HepG2 (cell line): ENCODE data around the gene CTNNA3. TPM values are rescaled to one million over a fixed set of nuclear protein-coding genes. Genes with fewer than 3 reads are reported as not detected.

Source experiments
- ATAC-seq: fragments of 200-7000 bp; cut with Tn5 transposase; 3 replicates; pipeline ENCODE4 v1.9.1; 2020; ENCODE audit warnings: mild to moderate bottlenecking, moderate library complexity
- BruUV-seq: library from RNA; stranded (reverse); fragments of 400-500 nt; replicated peaks from 2 replicates; lab custom pipeline; 2021; lab: Mats Ljungman, UMichigan
- CTCF ChIA-PET: fragments of 300-600 bp; formaldehyde crosslinking; extraction: SDS; loops from one replicate; lab custom pipeline; 2021; ENCODE audit warnings: low total read pairs, inconsistent platforms, low intra/inter-chr PET ratio; lab: Yijun Ruan, JAX
- POLR2A ChIA-PET: fragments of 350-600 bp; sonication (Branson Sonifier 250); formaldehyde crosslinking; loops from one replicate; lab custom pipeline; 2020; ENCODE audit warnings: antibody characterized with exemption, inconsistent platforms; lab: Yijun Ruan, JAX
- DNase-seq: peaks from one replicate; pipeline ENCODE4 v3.0.0-alpha.2; 2015; ENCODE audit warnings: low spot score
- FAIRE-seq: peaks from 3 replicates; lab custom pipeline; 2011; peaks lifted over from hg19 to GRCh38; lab: Jason Lieb, UNC
- H2AFZ ChIP-seq: one replicate; pipeline ENCODE4 v1.6.1; 2011; ENCODE audit warnings: low read length, inconsistent platforms
- H3K27ac ChIP-seq: fragments of 300-600 bp; 3 replicates; pipeline ENCODE4 v1.8.0; 2011; ENCODE audit warnings: mixed run types, mild to moderate bottlenecking, mixed read lengths, low read length, inconsistent platforms; ENCODE audit not compliant: insufficient read depth; ENCODE audit errors: extremely low read length
- H3K27me3 ChIP-seq, 2 experiments: fragments of 200-600 bp in 1 of 2; 2 replicates in 1 of 2; 3 replicates in 1 of 2; pipeline versions ENCODE4 v1.6.0 to v1.8.0; 2011; ENCODE audit warnings: low read length in 2 of 2, mild to moderate bottlenecking in 2 of 2, moderate library complexity in 2 of 2, inconsistent platforms in 1 of 2; ENCODE audit not compliant: insufficient read depth in 2 of 2, control insufficient read depth in 1 of 2
- H3K36me3 ChIP-seq, 2 experiments: fragments of 200-600 bp in 1 of 2; replicated peaks in 1 of 2; 2 replicates in 1 of 2; 3 replicates in 1 of 2; pipeline versions ENCODE4 v1.5.1 to v1.8.0; 2011; ENCODE audit warnings: low read length in 2 of 2, inconsistent platforms in 1 of 2; ENCODE audit not compliant: insufficient read depth in 2 of 2, control insufficient read depth in 1 of 2
- H3K4me1 ChIP-seq: 2 replicates; pipeline ENCODE4 v1.5.1; 2012; ENCODE audit warnings: low read length, inconsistent platforms; ENCODE audit not compliant: insufficient read depth
- H3K4me2 ChIP-seq: 2 replicates; pipeline ENCODE4 v1.6.0; 2011; ENCODE audit warnings: low read depth, low read length, inconsistent platforms
- H3K4me3 ChIP-seq, 3 experiments: fragments of 200-600 bp in 1 of 3; sonication (generic), shearing (Covaris generic) in 1 of 3; replicated peaks in 1 of 3; 2 replicates each; pipeline ENCODE4 v1.5.1; 2011 to 2016; ENCODE audit warnings: low read length in 3 of 3, inconsistent platforms in 2 of 3, low read depth in 2 of 3, mild to moderate bottlenecking in 2 of 3, control low read depth in 1 of 3, mixed read lengths in 1 of 3; ENCODE audit not compliant: insufficient read depth in 1 of 3
- H3K79me2 ChIP-seq: one replicate; pipeline ENCODE4 v1.6.1; 2011; ENCODE audit warnings: low read length, inconsistent platforms; ENCODE audit not compliant: insufficient read depth
- H3K9ac ChIP-seq: 2 replicates; pipeline ENCODE4 v1.6.0; 2011; ENCODE audit warnings: mild to moderate bottlenecking, low read depth, low read length, inconsistent platforms; ENCODE audit not compliant: insufficient read depth
- H3K9me3 ChIP-seq: 2 replicates; pipeline ENCODE4 v1.5.1; 2012; ENCODE audit warnings: mild to moderate bottlenecking, low read length
- H4K20me1 ChIP-seq: 2 replicates; pipeline ENCODE4 v1.6.0; 2011; ENCODE audit warnings: inconsistent platforms, mild to moderate bottlenecking, low read length, moderate library complexity; ENCODE audit not compliant: insufficient read depth
- CHD2 ChIP-seq: IDR thresholded peaks from 2 replicates; pipeline ENCODE4 v1.6.1; 2011; ENCODE audit warnings: low read depth, low read length, improper control_type of control experiment
- CREB3 ChIP-seq: sonication (generic); formaldehyde crosslinking; IDR thresholded peaks from 2 replicates; pipeline ENCODE4 v1.5.0; 2020; ENCODE audit warnings: missing genetic modification reagents
- E2F2 ChIP-seq: sonication (generic); formaldehyde crosslinking; IDR thresholded peaks from 2 replicates; pipeline ENCODE4 v1.4.0; 2020; ENCODE audit warnings: missing genetic modification reagents, borderline replicate concordance
- FIP1L1 ChIP-seq: fragments of 200-400 bp; formaldehyde crosslinking; IDR thresholded peaks from 2 replicates; pipeline ENCODE4 v1.6.1; 2018; ENCODE audit warnings: low read depth, mild to moderate bottlenecking, low read length, moderate library complexity, borderline replicate concordance; ENCODE audit not compliant: insufficient read depth
- GFI1 ChIP-seq: sonication (generic); formaldehyde crosslinking; IDR thresholded peaks from 2 replicates; pipeline ENCODE4 v1.5.0; 2020; ENCODE audit warnings: missing genetic modification reagents, mild to moderate bottlenecking, borderline replicate concordance
- GTF2F1 ChIP-seq: fragments of 150-350 bp; IDR thresholded peaks from 2 replicates; pipeline ENCODE4 v1.6.1; 2014; ENCODE audit warnings: low read length
- ISL2 ChIP-seq: sonication (generic); formaldehyde crosslinking; IDR thresholded peaks from 2 replicates; pipeline ENCODE4 v1.5.0; 2020; ENCODE audit warnings: missing genetic modification reagents
- NCOA5 ChIP-seq: sonication (generic); formaldehyde crosslinking; IDR thresholded peaks from 2 replicates; pipeline ENCODE4 v1.4.0; 2020; ENCODE audit warnings: missing genetic modification reagents
- NFRKB ChIP-seq: fragments of 450-650 bp; IDR thresholded peaks from 2 replicates; pipeline ENCODE4 v1.6.1; 2017
- SAP130 ChIP-seq: IDR thresholded peaks from 2 replicates; pipeline ENCODE4 v1.6.1; 2016; ENCODE audit warnings: low read depth
- ZBED4 ChIP-seq: sonication (generic); formaldehyde crosslinking; IDR thresholded peaks from 2 replicates; pipeline ENCODE4 v1.4.0; 2020; ENCODE audit warnings: missing genetic modification reagents, borderline replicate concordance
- ZNF30 ChIP-seq: sonication (generic); formaldehyde crosslinking; IDR thresholded peaks from 2 replicates; pipeline ENCODE4 v1.5.0; 2020; ENCODE audit warnings: mild to moderate bottlenecking, missing genetic modification reagents
- ZZZ3 ChIP-seq: sonication (generic); formaldehyde crosslinking; IDR thresholded peaks from 2 replicates; pipeline ENCODE4 v1.4.0; 2020; ENCODE audit warnings: missing genetic modification reagents, mild to moderate bottlenecking, borderline replicate concordance
- WGBS: methylation state at CpG from one replicate; pipeline ENCODE4 v1.1.6; 2017; ENCODE audit warnings: low lambda C conversion rate; 5-methylcytosine and 5-hydroxymethylcytosine counted together
- in situ Hi-C: cut with HindIII; loops from 2 replicates; pipeline ENCODE4 v1.10.0; 2017; ENCODE audit warnings: low pct_unique_long_range_greater_than_20kb; ENCODE audit not compliant: extremely low pct_ligation_motif_present
- intact Hi-C: fragments of 100-400 bp; cut with micrococcal nuclease; formaldehyde crosslinking; loops from one replicate; pipeline ENCODE4 v1.10.0; 2022; ENCODE audit not compliant: unreplicated experiment
- polyA plus RNA-seq, 8 experiments: library from polyadenylated mRNA; depleted of rRNA in 3 of 8; stranded (reverse) in 7 of 8; unstranded in 1 of 8; fragments of >200 nt; fragmentation: Illumina TruSeq in 4 of 8; extraction: Trizol in 4 of 8; gene quantifications; 2 replicates each; pipeline versions ENCODE4 v1.2.1 to v1.2.3, GENCODE V29; 2011 to 2016; ENCODE audit warnings: low read depth in 4 of 8, missing spikeins in 1 of 8, mixed read lengths in 1 of 8; ENCODE audit not compliant: insufficient read depth in 1 of 8
- total RNA-seq, 5 experiments: library from RNA; depleted of rRNA; stranded (reverse); fragments of >200 nt; fragmentation: Illumina TruSeq; extraction: Trizol; gene quantifications; 2 replicates each; pipeline ENCODE4 v1.2.3, GENCODE V29; 2016; ENCODE audit warnings: low read depth in 1 of 5
- TF ChIP-seq, protein P1 (sequence below), 2 experiments: sonication (generic) in 1 of 2; formaldehyde crosslinking in 1 of 2; IDR thresholded peaks; 2 replicates each; pipeline versions ENCODE4 v1.5.1 to v1.6.1; 2011 to 2020; ENCODE audit warnings: borderline replicate concordance in 1 of 2, low read depth in 1 of 2, low read length in 1 of 2, mild to moderate bottlenecking in 1 of 2, missing genetic modification reagents in 1 of 2, moderate library complexity in 1 of 2
- TF ChIP-seq, protein P2 (sequence below), 2 experiments: fragments of 450-650 bp in 1 of 2; sonication (generic) in 1 of 2; formaldehyde crosslinking; IDR thresholded peaks; 2 replicates each; pipeline versions ENCODE4 v1.5.0 to v1.8.0; 2020 to 2022; ENCODE audit warnings: mild to moderate bottlenecking in 1 of 2, missing genetic modification reagents in 1 of 2

The CTNNA3 gene
- total and polyA plus RNA-seq, 2 of the 13 experiments (the other 11 are each of a cell fraction or from before 2014, with no cell fraction given) = not detected

DNA sequence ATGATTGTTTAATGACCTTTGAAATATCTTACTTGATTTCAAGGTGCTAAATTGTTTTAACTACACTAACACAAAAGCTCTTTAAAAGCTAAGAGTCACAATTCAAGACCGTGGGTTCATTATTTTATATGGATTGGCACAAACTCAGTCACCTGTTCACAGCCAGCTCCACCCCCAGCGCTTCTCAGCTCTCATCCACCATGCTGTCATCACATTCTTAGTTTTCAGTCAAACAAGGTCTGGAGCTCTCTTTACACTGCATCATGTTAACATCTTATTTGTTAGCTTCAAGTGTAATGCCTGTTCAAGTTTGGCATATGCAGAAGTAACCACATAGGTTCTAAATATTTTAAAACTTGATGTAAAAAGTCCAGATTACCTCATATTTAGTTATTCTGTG lies 951.1 kb downstream of the CTNNA3 start:
- WGBS = 0% methylated on average over 2 of the region's 2 CpGs
- POLR2A ChIA-PET = no interaction called here
- in situ Hi-C loops = no loop called here

More for the DNA sequence above, 951.1 kb downstream of the CTNNA3 start:
- no peak for ATAC-seq
- Histone ChIP-seq H4K20me1 (no peaks in the 10 kb centered on the region), H3K4me2 (no peak overlapping the region), H3K4me3 (no peak overlapping the region), H3K79me2 (no peaks in the 10 kb centered on the region), H2AFZ (no peak overlapping the region), H3K9ac (no peak overlapping the region), H3K27me3 (no peaks in the 10 kb centered on the region)
- BruUV-seq = no TSS peak
- intact Hi-C loops = no loop called here
- TF ChIP-seq E2F2 (CRISPR knock-in tag) = no peak
- TF ChIP-seq, protein P1, sequence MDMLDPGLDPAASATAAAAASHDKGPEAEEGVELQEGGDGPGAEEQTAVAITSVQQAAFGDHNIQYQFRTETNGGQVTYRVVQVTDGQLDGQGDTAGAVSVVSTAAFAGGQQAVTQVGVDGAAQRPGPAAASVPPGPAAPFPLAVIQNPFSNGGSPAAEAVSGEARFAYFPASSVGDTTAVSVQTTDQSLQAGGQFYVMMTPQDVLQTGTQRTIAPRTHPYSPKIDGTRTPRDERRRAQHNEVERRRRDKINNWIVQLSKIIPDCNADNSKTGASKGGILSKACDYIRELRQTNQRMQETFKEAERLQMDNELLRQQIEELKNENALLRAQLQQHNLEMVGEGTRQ (IDR thresholded peaks at IDR 0.05; ENCODE audit: low read depth, low read length) = no peak
- TF ChIP-seq, protein P1 (CRISPR knock-in tag; IDR thresholded peaks at IDR 0.05; ENCODE audit: borderline replicate concordance) = no peak
- no peak for TF ChIP-seq CHD2
- TF ChIP-seq NCOA5 (CRISPR knock-in tag) = no peak
- TF ChIP-seq GTF2F1 = no peak
- no peak for TF ChIP-seq ISL2 (CRISPR knock-in tag)
- TF ChIP-seq CREB3 = no peak
- TF ChIP-seq FIP1L1 = no peak
- TF ChIP-seq ZZZ3 = no peak
- no peak for TF ChIP-seq SAP130 (CRISPR knock-in tag)
- TF ChIP-seq, protein P2, sequence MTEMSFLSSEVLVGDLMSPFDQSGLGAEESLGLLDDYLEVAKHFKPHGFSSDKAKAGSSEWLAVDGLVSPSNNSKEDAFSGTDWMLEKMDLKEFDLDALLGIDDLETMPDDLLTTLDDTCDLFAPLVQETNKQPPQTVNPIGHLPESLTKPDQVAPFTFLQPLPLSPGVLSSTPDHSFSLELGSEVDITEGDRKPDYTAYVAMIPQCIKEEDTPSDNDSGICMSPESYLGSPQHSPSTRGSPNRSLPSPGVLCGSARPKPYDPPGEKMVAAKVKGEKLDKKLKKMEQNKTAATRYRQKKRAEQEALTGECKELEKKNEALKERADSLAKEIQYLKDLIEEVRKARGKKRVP (CRISPR knock-in tag; IDR thresholded peaks at IDR 0.05) = no peak
- no peak for TF ChIP-seq ZBED4 (CRISPR knock-in tag)
- TF ChIP-seq NFRKB = no peak
- no peak for TF ChIP-seq ZNF30 (CRISPR knock-in tag)
- no peak for TF ChIP-seq GFI1
- TF ChIP-seq, all 625 proteins: peak for 0
- CTCF ChIA-PET = no interaction called here
- DNase-seq = no peak
- no peak overlapping the region for H3K27ac ChIP-seq
- no peaks in the 10 kb centered on the region for H3K4me1 ChIP-seq
- H3K9me3 ChIP-seq = no peaks in the 10 kb centered on the region
- H3K36me3 ChIP-seq = no peaks in the 10 kb centered on the region
- no peak for FAIRE-seq
